Epidermal melanocyte (primary cell): ENCODE data around the gene HERPUD2.
"Not testable (repeated sequence)": the region's sequence is repeated elsewhere in the genome, so short reads cannot be mapped to it uniquely, and the experiment has no call there.

Experiments
- DNase-seq: peaks from one replicate; pipeline ENCODE4 v3.0.0; 2011; ENCODE audit warnings: low spot score; ENCODE audit not compliant: insufficient read length

The HERPUD2 gene

GRCh38 chr7:35714862-35715261 lies 19.9 kb upstream of the HERPUD2 start:
- DNase-seq = no peak

- no peak for DNase-seq
These were observed 19.5 kb upstream of the HERPUD2 start for GRCh38 chr7:35714407-35714806.

GRCh38 chr7:35712563-35713226 lies 17.8 kb upstream of the HERPUD2 start:
- DNase-seq = no peak

GRCh38 chr7:35707422-35707821 lies 12.5 kb upstream of the HERPUD2 start:
- no peak for DNase-seq

GRCh38 chr7:35705932-35706461 lies 11.1 kb upstream of the HERPUD2 start:
- no peak for DNase-seq

GRCh38 chr7:35704261-35704660 lies 9.3 kb upstream of the HERPUD2 start:
- DNase-seq = no peak

GRCh38 chr7:35702541-35702940 lies 7.6 kb upstream of the HERPUD2 start:
- no peak for DNase-seq

- DNase-seq = no peak
These were observed 6.5 kb upstream of the HERPUD2 start for GRCh38 chr7:35701287-35701900.

GRCh38 chr7:35700865-35701264 lies 5.9 kb upstream of the HERPUD2 start:
- DNase-seq = no peak

GRCh38 chr7:35700333-35700732 lies 5.4 kb upstream of the HERPUD2 start:
- DNase-seq = no peak

GRCh38 chr7:35699796-35700305 lies 4.9 kb upstream of the HERPUD2 start:
- no peak for DNase-seq

- not testable (repeated sequence) for DNase-seq
These were observed 3.4 kb upstream of the HERPUD2 start for GRCh38 chr7:35698382-35698781.

GRCh38 chr7:35697414-35698175 lies 2.7 kb upstream of the HERPUD2 start:
- no peak for DNase-seq

GRCh38 chr7:35695987-35696386 lies 1.1 kb upstream of the HERPUD2 start:
- DNase-seq = no peak

GRCh38 chr7:35695473-35695850 lies 527 bp upstream of the HERPUD2 start:
- DNase-seq = no peak

- DNase-seq = no peak
These were observed 663 bp downstream of the HERPUD2 start for GRCh38 chr7:35694161-35694783.

GRCh38 chr7:35691827-35692307 lies 3.1 kb downstream of the HERPUD2 start:
- DNase-seq = no peak

- no peak for DNase-seq
These were observed 3.6 kb downstream of the HERPUD2 start for GRCh38 chr7:35691366-35691765.

GRCh38 chr7:35690614-35691013 lies 4.3 kb downstream of the HERPUD2 start:
- not testable (repeated sequence) for DNase-seq

GRCh38 chr7:35685781-35686180 lies 9.2 kb downstream of the HERPUD2 start:
- DNase-seq = no peak

- DNase-seq = no peak
These were observed 13.5 kb downstream of the HERPUD2 start for GRCh38 chr7:35681231-35682029.
